Cardiac fibroblast (primary cell): ENCODE results near the gene IGIP.

Experiments
- DNase-seq, 2 donors: peaks; one replicate each; pipeline versions ENCODE4 v3.0.0 to v3.0.0-alpha.2; 2010; ENCODE audit warnings: low read depth in 2 of 2
- H3K4me3 ChIP-seq, 2 donors: replicated peaks in 1 of 2; 1 replicate in 1 of 2; 2 replicates in 1 of 2; pipeline ENCODE4 v1.5.1; 2011; ENCODE audit warnings: low read depth in 2 of 2, low read length in 2 of 2, mild to moderate bottlenecking in 2 of 2, moderate library complexity in 1 of 2
- TF ChIP-seq, protein P1 (sequence below): IDR thresholded peaks from one replicate; pipeline ENCODE4 v1.5.1; 2011; ENCODE audit warnings: low read depth, mild to moderate bottlenecking, low read length, inconsistent platforms

Gene IGIP

DNA sequence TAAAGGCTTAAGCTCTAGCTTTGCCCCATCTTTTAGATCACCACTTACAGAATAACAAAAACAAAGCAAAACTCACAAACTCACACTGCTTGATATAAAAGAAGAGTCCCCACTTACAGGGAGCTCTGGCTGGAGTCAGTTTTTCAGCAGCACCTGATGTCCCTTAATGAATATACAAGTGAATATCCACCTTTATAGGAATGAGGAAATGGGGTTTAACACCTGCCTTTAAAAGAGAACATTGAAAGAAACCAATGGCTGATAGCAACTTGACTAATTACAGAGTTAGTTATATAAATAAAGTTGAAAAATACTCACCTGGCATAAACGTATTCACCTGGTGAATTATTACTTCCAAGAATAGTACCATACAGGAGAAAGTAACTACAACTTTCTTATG, 32.6 kb upstream of the IGIP start:
- no peak overlapping the region for H3K4me3 ChIP-seq
- DNase-seq = no peak
- TF ChIP-seq, protein P1, sequence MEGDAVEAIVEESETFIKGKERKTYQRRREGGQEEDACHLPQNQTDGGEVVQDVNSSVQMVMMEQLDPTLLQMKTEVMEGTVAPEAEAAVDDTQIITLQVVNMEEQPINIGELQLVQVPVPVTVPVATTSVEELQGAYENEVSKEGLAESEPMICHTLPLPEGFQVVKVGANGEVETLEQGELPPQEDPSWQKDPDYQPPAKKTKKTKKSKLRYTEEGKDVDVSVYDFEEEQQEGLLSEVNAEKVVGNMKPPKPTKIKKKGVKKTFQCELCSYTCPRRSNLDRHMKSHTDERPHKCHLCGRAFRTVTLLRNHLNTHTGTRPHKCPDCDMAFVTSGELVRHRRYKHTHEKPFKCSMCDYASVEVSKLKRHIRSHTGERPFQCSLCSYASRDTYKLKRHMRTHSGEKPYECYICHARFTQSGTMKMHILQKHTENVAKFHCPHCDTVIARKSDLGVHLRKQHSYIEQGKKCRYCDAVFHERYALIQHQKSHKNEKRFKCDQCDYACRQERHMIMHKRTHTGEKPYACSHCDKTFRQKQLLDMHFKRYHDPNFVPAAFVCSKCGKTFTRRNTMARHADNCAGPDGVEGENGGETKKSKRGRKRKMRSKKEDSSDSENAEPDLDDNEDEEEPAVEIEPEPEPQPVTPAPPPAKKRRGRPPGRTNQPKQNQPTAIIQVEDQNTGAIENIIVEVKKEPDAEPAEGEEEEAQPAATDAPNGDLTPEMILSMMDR = no peak

DNA sequence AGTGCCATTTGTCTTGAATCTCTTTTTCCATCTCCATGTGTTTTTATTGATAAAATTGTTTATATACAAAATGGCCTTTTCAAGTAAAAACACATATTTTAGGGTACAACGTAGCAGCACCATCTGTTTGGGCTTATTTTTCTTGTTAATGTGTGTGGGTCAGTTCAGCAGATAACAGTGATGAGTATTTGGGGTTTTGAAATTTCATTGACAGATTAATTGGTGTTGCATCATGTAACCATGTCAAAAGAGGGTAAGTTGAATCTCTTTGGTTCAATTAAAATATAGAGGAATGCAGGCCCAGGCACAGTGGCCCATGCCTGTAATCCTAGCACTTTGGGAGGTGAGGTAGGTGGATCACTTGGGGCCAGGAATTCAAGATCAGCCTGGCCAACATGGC, 31.9 kb upstream of the IGIP start:
- TF ChIP-seq, protein P1 = no peak
- no peak overlapping the region for H3K4me3 ChIP-seq
- DNase-seq = no peak

DNA sequence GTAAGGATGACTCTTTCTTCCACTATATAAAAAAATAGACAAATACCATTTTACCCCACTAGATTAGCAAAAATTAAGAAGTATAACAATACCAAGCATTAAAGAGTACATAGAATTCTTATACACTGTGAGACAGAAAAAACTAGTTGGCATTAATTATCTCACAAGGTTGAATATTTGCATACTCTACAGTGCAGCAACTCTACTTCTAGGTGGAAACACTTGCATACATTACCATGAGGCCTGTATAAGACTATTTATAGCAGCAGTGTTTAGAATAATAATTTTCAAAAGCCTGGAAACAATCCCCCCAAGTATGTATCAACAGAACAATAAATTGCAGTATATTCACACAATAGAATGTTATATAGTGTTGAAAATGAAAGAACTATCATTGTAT, 30.8 kb upstream of the IGIP start:
- TF ChIP-seq, protein P1 = no peak
- no peak overlapping the region for H3K4me3 ChIP-seq
- no peak for DNase-seq

DNA sequence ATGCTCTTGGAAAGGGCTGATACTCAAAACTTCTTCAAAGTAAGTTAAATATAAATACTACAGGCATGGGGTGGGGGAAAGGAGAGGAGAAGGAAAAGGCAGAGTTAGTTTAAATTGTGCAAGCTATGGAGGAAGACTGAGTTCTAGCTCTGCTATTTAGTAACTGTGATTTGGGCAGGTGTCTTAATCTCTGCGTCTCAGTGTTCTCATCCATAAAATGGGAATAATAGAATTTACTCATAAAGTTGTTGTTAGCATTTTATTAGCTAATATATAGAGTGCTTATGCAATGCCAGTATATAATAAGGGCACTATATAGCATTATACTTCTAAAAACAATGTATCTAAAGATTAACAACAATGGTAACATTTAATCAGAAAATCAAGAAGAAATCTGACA, 24.6 kb upstream of the IGIP start:
- TF ChIP-seq, protein P1 = no peak
- DNase-seq = no peak
- H3K4me3 ChIP-seq = no peak overlapping the region

DNA sequence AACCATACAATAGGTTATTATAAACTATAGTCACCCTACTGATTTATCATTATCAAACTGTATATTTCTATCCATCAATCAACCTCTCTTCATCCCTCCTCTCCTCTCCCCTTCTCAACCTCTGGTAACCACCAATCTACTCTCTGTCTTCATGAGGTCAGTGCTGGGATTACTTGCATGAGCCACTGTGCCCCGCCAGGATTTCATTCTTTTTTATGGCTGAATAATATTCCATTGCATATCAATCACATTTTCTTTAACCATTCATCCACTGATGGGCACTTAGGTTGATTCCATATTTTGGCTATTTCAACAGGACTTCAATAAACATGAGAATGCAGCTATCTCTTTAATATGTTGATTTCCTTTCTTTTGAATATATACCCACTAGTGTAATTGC, 22.6 kb upstream of the IGIP start:
- TF ChIP-seq, protein P1 = no peak
- no peak overlapping the region for H3K4me3 ChIP-seq
- DNase-seq = no peak

DNA sequence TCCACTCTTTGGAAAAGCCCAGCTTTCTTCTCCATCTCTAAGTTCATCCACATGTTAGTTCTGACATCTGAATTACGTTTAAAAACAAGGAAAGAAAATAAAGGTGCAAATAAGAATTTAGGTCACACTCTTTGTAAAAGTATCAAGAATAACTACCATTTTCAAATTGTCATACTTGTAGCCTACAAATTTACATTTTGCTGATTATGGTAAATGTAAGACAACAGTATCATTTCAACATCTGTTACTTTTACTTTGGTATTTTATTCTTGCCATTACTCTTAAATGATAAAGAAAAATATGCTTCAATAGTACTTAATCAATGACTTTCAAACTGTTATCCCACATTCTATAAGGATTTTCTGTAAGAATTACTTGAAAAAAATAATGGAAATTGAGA, 21.6 kb upstream of the IGIP start:
- TF ChIP-seq, protein P1 = no peak
- H3K4me3 ChIP-seq = no peak overlapping the region
- no peak for DNase-seq

DNA sequence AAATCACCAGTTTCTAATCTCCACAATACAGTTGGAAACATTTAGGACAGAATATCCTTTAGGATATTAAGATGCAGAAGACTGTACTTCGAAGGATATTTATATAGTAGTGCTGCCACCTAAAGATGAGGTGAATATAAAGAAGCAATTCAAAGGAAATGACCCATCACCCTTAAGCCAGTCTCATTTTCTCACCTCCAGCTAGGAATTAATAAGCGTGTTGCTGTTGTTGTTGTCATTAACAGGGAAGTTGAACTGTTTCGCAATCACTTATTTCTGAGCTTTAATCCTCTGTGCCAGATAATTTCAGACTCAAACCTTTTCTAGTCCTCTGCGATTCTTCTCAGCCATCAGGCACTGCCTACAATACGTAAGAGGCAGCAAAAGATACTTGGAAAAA, 19.6 kb upstream of the IGIP start:
- TF ChIP-seq, protein P1 = no peak
- no peak overlapping the region for H3K4me3 ChIP-seq

More for the DNA sequence above, 19.6 kb upstream of the IGIP start:
- no peak for DNase-seq
